Activated naive CD8-positive, alpha-beta T cell treated with anti-CD3 and anti-CD28 coated beads, Interleukin-2, amount 10 ng/mL, durations not matched to agents 7 days and 5 days (primary cell): ENCODE data around the gene NOTCH4. TPM values are rescaled to one million over a fixed set of nuclear protein-coding genes. Genes with fewer than 3 reads are reported as not detected.

ENCODE experiments used
- ATAC-seq: fragments of 150-1000 bp; cut with Tn5 transposase; one replicate; pipeline ENCODE4 v1.10.0; 2021; ENCODE audit warnings: low read depth, moderate library complexity
- POLR2A ChIA-PET: fragments of 350-600 bp; sonication (Branson Sonifier 250); formaldehyde crosslinking; loops from one replicate; lab custom pipeline; 2021; ENCODE audit warnings: antibody characterized with exemption; lab: Charles Lee
- DNase-seq: peaks from one replicate; pipeline ENCODE4 v3.0.0; 2021
- H3K27ac Mint-ChIP-seq: one replicate; pipeline ENCODE4 v1.8.0; 2022; ENCODE audit warnings: mild to moderate bottlenecking, mixed read lengths
- H3K27me3 Mint-ChIP-seq: one replicate; pipeline ENCODE4 v1.8.0; 2022; ENCODE audit warnings: mild to moderate bottlenecking, moderate library complexity, mixed read lengths
- H3K36me3 Mint-ChIP-seq: one replicate; pipeline ENCODE4 v1.8.0; 2021; ENCODE audit warnings: mild to moderate bottlenecking, mixed read lengths
- H3K4me1 Mint-ChIP-seq: one replicate; pipeline ENCODE4 v1.8.0; 2021; ENCODE audit warnings: mixed read lengths
- H3K4me3 Mint-ChIP-seq: one replicate; pipeline ENCODE4 v1.8.0; 2022; ENCODE audit warnings: mild to moderate bottlenecking, moderate library complexity, mixed read lengths
- H3K9me3 Mint-ChIP-seq: one replicate; pipeline ENCODE4 v1.8.0; 2021; ENCODE audit warnings: mixed read lengths
- total RNA-seq, 2 experiments: library from RNA; stranded (reverse); gene quantifications; one replicate each; pipeline ENCODE4 v1.2.3, GENCODE V29; 2021

Gene NOTCH4
- total RNA-seq, 2 experiments from 2014 or later: 0.67 to 0.79 TPM

DNA sequence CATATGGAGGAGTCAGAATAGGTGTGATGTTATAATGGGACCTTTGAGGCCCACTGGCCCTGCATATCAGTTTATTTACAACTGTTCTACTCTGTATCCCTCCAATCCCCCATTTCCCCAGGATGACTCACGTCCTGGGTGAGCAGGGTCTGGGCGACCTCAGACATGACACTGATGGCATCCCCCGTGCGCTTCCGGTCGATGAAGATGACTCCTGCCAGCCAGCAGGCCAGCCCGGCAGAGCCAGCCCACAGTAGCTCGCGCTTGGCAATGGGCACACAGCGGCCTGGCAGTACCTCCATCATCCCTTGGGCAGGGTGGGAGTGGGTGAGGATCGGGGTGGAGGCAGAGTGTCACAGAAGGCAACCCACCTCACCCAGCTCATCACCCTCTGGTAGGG is 53.6 kb downstream of the NOTCH4 start:
- peaks cover 21% of the 10 kb centered on the region for H3K4me1 Mint-ChIP-seq
- POLR2A ChIA-PET: interaction anchor here (1.4 to 1.8 kb wide), 2 partner anchors 20 to 25 kb away, joined by 4 read pairs; partner anchors contain the start of gene PBX2
- ATAC-seq (no peak), DNase-seq (no peak)
- H3K27ac Mint-ChIP-seq: no peak overlapping the region
- no peaks in the 10 kb centered on the region for H3K9me3 Mint-ChIP-seq
- H3K27me3 Mint-ChIP-seq: no peaks in the 10 kb centered on the region
- H3K4me3 Mint-ChIP-seq: no peak overlapping the region
- peaks cover 20% of the 10 kb centered on the region for H3K36me3 Mint-ChIP-seq

DNA sequence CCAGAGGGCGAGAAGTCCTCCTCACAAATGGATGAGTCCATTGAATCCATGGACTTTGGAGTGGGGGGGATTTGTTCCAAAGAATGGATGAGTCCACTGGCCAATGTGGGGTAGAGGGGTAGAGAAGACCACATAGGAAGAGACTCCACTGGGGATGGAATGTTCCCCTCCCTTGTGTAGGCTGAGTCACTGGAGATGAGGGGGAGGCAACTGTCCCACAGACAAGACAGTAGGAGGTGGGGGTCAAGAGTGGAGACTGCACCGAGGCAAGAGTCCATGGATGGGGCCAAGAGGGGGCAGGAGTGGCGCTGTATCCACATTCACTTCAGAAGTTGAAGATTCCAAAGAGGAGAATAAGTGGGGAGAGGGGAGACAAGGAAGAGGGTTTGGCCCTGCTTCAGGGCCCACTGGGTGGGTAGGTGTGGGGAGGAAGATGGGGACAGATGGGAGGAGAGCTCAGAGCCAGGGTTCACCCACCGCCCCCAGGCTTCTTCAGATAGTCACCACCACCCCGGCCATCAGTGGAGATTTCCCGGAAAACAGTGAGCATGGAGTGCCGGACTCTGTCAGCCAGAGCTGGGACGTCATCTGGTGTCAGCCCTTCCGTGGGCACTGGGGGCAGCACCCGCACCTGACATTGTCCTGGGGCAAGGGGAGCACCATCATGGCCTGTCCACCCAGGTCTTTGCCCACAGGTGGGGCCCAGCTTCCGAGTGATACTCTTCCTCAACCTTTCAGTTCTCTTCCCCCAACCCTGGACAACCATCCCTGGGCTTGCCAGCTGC is 54.9 kb downstream of the NOTCH4 start:
- no peaks in the 10 kb centered on the region for H3K9me3 Mint-ChIP-seq
- H3K4me1 Mint-ChIP-seq: peaks cover 15% of the 10 kb centered on the region
- no peaks in the 10 kb centered on the region for H3K27me3 Mint-ChIP-seq
- H3K27ac Mint-ChIP-seq: no peak overlapping the region
- DNase-seq (no peak), ATAC-seq (no peak)
- POLR2A ChIA-PET: interaction anchor here (0.8 to 1.8 kb wide), 2 partner anchors 21 to 23 kb away, joined by 3 to 4 read pairs; partner anchors contain the start of genes GPSM3 and PBX2
- peaks cover 19% of the 10 kb centered on the region for H3K36me3 Mint-ChIP-seq
- H3K4me3 Mint-ChIP-seq: no peak overlapping the region

DNA sequence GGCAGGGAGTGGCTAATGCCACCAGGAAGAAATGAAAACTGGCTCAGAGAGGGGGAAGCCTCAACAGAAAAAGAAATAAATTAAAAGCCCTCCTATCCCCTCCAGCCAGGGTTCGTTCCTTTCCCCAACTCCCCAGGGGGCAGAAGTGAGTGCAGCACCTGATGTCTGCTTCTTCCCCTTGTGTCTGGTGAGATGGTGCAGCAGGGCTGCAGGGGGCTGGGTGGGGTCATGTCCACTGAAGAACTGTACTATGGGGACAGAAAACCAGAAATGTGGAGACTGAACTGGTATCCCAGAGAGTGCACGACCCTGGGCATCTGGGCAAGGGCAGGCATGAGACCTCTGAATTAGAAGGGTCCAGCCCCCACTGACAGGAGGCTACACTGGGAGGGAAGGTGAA is 55.5 kb downstream of the NOTCH4 start:
- no peak overlapping the region for H3K4me3 Mint-ChIP-seq
- H3K4me1 Mint-ChIP-seq: peaks cover 8% of the 10 kb centered on the region
- H3K9me3 Mint-ChIP-seq: no peaks in the 10 kb centered on the region
- no peak for DNase-seq
- H3K27ac Mint-ChIP-seq: no peak overlapping the region
- H3K36me3 Mint-ChIP-seq: peaks cover 19% of the 10 kb centered on the region
- no peak for ATAC-seq
- no peaks in the 10 kb centered on the region for H3K27me3 Mint-ChIP-seq
- POLR2A ChIA-PET: no interaction called here

DNA sequence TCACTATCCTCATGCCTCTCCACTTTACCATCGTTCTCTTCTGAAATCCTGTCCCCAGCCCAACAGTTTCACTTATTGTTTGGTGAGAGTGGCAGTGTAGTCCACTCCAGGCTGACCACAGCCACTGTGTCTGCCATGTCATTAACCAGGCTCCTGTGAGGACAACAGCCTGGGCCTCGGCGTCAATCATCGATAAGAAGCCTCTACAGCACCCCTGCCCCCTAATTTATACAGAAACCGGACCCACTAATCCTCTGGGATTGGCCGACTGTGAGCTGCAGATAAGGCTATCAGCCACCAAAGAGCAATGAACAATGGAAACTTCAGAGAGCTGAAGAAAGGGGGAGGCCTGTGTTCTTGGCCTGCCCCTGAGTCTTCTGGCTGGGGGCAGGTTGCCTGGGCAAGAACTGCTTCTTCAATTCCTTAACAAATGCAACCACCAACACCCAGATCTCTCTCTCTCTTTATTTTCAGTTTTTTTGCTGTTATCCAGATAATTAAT is 56.1 kb downstream of the NOTCH4 start:
- Mint-ChIP-seq H3K4me1 (peaks cover 3% of the 10 kb centered on the region), H3K27ac (no peak overlapping the region), H3K27me3 (no peaks in the 10 kb centered on the region), H3K9me3 (no peaks in the 10 kb centered on the region), H3K36me3 (peaks cover 19% of the 10 kb centered on the region), H3K4me3 (no peak overlapping the region)
- DNase-seq (no peak), ATAC-seq (no peak)
- POLR2A ChIA-PET: no interaction called here

DNA sequence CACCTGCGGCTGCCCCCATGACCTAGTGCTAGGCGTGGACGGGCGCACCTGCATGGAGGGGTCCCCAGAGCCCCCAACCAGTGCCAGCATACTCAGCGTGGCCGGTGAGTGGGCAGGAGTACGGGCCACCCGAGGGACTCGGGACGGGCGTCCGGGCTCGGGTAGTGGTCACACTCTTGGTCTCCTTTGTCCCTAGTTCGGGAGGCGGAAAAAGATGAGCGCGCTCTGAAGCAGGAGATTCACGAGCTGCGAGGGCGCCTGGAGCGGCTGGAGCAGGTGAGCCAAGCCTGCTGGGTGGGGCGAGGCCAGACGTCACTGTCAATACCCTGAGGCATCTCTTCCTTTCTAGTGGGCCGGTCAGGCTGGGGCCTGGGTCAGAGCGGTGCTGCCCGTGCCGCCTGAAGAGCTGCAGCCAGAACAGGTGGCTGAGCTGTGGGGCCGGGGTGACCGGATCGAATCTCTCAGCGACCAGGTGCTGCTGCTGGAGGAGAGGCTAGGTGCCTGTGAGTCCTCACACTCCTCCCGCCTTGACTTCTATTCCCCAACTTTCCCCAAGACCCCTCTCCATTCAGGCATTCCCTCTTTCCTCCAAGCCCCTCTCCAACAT is 56.6 kb downstream of the NOTCH4 start:
- Mint-ChIP-seq H3K9me3 (no peaks in the 10 kb centered on the region), H3K4me1 (no peaks in the 10 kb centered on the region), H3K27me3 (no peaks in the 10 kb centered on the region), H3K36me3 (peaks cover 21% of the 10 kb centered on the region), H3K27ac (no peak overlapping the region), H3K4me3 (no peak overlapping the region)
- DNase-seq (no peak), ATAC-seq (no peak)
- POLR2A ChIA-PET: no interaction called here

DNA sequence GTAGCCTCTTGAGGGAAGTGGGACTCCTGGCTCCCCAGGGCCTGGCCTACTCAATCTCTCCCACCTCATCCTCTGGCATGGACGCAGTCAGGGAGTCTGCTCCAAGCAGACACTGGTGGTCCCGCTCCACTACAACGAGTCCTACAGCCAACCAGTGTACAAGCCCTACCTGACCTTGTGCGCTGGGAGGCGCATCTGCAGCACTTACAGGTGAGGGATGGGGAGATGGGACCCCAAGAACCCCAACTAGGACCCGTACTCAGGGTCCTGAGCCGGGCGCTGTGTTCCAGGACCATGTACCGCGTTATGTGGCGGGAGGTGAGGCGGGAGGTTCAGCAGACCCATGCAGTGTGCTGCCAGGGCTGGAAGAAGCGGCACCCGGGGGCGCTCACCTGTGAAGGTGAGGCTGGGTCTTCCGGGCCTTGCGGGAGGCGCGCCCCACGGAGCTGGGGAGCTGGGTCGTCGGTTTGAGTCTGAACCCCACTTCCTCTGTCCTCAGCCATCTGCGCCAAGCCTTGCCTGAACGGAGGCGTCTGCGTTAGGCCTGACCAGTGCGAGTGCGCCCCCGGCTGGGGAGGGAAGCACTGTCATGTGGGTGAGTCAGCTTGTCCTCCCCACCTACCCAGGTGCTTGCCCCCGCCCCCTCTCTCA is 57.3 kb downstream of the NOTCH4 start:
- POLR2A ChIA-PET: no interaction called here
- H3K27ac Mint-ChIP-seq: peak overlapping the region; percentile 16
- peak; percentile 11 for ATAC-seq
- H3K27me3 Mint-ChIP-seq: no peaks in the 10 kb centered on the region
- peaks cover 24% of the 10 kb centered on the region for H3K36me3 Mint-ChIP-seq
- H3K9me3 Mint-ChIP-seq: no peaks in the 10 kb centered on the region
- no peak overlapping the region for H3K4me3 Mint-ChIP-seq
- no peaks in the 10 kb centered on the region for H3K4me1 Mint-ChIP-seq
- DNase-seq: no peak

DNA sequence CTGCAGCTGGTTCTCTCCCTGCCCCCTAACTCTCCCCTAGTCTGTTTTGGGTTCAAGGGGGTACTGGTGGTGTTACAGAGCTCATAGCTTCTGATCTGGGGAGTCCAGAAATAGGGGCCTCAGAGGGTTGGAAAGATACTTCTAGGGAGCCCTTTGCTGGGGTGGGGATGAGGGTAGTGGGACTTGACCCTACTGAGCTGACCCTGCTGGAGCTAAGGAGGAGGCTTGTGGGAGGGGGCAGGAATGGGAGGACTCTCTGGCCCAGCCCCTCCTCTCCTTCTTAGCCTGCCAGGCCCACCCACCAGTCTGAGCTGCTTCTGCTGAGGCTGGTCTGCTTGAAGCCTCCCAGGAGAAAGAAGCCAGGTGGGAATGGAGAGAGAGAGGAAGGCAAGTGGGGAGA is 59.6 kb downstream of the NOTCH4 start, which contains the start of gene EGFL8:
TSS of gene EGFL8 (plus strand) at position 301 of the 400 bp plus-strand sequence. CDS start 1,571 bp downstream, outside the sequence.
- no peak for DNase-seq
- POLR2A ChIA-PET: no interaction called here
- H3K27ac Mint-ChIP-seq: peak within 1 kb of the TSS; percentile 49
- H3K4me1 Mint-ChIP-seq: no peaks in the 10 kb centered on the region
- no peak within 1 kb of the TSS for H3K4me3 Mint-ChIP-seq
- no peak for ATAC-seq
- H3K36me3 Mint-ChIP-seq: peaks cover 17% of the 10 kb centered on the region
- no peaks in the 10 kb centered on the region for H3K27me3 Mint-ChIP-seq
- H3K9me3 Mint-ChIP-seq: no peaks in the 10 kb centered on the region

DNA sequence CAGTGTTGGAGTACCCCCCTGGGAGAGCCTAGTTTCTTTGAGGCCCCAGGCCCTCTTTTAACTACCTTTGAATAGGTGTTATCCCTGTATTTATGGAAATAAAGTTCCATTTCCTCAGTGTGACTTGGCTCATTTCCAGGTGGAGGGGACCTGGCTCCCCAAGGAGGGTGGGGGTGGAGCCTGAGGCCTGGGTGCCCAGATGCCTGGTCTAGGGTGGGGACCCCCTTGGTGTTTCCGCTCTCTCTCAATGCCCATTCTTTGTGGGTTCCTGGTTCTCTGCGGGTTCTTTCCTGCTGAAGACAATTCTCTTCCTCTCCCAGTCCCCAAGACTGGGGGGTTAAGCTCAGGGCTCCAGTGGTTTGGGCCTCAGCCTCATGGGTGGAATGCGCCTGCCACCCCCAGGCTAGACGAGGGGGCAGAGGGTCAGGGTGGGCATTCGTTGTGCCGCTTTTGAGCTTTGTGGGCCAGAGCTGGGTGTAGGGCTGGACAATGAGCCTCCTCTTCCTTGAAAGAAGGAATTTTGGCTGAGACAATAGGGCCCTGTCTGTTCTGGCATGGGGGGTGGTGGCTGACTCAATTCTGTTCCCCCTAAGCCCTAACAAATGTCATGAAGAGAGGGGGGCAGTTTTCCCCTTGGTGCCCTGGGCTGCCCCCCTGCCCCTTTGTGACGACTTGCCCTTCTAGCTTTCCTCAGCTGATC is 60.2 kb downstream of the NOTCH4 start:
- Mint-ChIP-seq H3K27ac (no peak overlapping the region), H3K4me3 (no peak overlapping the region), H3K36me3 (peaks cover 14% of the 10 kb centered on the region), H3K4me1 (no peaks in the 10 kb centered on the region), H3K27me3 (no peaks in the 10 kb centered on the region), H3K9me3 (no peaks in the 10 kb centered on the region)
- POLR2A ChIA-PET: interaction anchor here (0.6 kb wide), 1 partner anchor 40 kb away, joined by 3 read pairs; no protein-coding TSS in a partner anchor
- DNase-seq (no peak), ATAC-seq (no peak)

DNA sequence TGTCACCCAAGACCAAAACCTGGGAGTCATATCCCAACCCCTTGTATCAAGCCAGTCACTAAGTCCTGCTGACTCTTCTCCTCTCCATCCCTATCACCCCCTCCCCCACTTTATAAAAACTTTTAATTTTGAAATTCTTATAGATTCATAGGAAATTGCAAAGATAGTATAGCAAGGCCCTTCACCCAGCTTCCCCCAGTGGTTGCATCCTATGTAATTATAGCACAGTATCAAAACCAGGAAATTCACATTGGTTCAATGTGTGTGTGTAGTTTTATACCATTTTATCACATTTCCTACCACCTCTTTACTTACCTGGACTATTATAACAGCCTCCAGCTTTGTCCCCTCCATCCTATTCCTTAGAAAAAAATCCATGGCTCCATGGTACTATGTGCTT is 65.8 kb downstream of the NOTCH4 start:
- H3K4me1 Mint-ChIP-seq: peaks cover 13% of the 10 kb centered on the region
- no peak overlapping the region for H3K27ac Mint-ChIP-seq
- no peaks in the 10 kb centered on the region for H3K27me3 Mint-ChIP-seq
- POLR2A ChIA-PET: no interaction called here
- H3K4me3 Mint-ChIP-seq: no peak overlapping the region
- peaks cover 20% of the 10 kb centered on the region for H3K36me3 Mint-ChIP-seq
- H3K9me3 Mint-ChIP-seq: no peaks in the 10 kb centered on the region
- DNase-seq (no peak), ATAC-seq (no peak)

DNA sequence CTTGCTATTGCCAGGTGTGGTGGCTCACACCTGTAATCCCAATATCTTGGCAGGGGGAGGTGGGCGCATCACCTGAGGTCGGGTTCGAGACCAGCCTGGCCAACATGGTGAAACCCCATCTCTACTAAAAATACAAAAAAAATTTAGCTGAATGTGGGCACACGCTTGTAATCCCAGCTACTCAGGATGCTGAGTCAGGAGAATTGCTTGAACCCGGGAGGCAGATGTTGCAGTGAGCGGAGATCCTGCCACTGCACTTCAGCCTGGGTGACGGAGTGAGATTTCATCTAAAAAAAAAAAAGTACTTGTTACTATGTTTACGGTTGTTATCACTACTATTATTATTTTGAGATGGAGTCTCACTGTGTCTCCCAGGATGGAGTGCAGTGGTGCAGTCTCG is 67.0 kb downstream of the NOTCH4 start:
- H3K9me3 Mint-ChIP-seq: no peaks in the 10 kb centered on the region
- H3K27me3 Mint-ChIP-seq: no peaks in the 10 kb centered on the region
- no peak overlapping the region for H3K4me3 Mint-ChIP-seq
- no peak for DNase-seq
- H3K4me1 Mint-ChIP-seq: peaks cover 20% of the 10 kb centered on the region
- H3K27ac Mint-ChIP-seq: no peak overlapping the region
- POLR2A ChIA-PET: no interaction called here
- H3K36me3 Mint-ChIP-seq: peaks cover 15% of the 10 kb centered on the region
- ATAC-seq: no peak

DNA sequence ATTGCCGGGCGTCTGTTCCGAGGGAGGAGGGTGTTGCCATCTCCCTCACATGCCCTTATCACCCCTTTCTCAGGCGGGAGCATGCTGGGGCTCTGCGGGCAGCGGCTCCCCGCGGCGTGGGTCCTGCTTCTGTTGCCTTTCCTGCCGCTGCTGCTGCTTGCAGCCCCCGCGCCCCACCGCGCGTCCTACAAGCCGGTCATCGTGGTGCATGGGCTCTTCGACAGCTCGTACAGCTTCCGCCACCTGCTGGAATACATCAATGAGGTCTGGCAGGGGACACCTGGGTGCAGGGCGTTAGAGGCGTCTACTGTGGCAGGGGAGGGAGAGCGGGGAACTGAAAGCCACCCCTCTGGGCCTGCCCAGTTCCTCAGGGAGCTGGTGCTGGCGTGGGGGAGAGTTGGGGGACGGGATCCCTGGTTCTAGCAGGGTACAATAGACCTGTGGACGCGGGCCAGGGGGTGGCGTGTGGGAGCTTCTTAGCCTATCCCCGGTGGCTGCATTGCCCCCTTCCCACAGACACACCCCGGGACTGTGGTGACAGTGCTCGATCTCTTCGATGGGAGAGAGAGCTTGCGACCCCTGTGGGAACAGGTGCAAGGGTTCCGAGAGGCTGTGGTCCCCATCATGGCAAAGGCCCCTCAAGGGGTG is 69.2 kb downstream of the NOTCH4 start:
- ATAC-seq (peak; percentile 80), DNase-seq (peak; percentile 75)
- POLR2A ChIA-PET: interaction anchor here (0.9 to 1.3 kb wide), 7 partner anchors 23 to 67 kb away, joined by 3 to 9 read pairs (median 4); partner anchors contain the start of genes FKBPL, GPSM3, PBX2 and RNF5
- H3K4me3 Mint-ChIP-seq: peak overlapping the region; percentile 98
- H3K36me3 Mint-ChIP-seq: peaks cover 15% of the 10 kb centered on the region
- no peaks in the 10 kb centered on the region for H3K9me3 Mint-ChIP-seq
- peaks cover 11% of the 10 kb centered on the region for H3K27me3 Mint-ChIP-seq
- H3K4me1 Mint-ChIP-seq: peaks cover 31% of the 10 kb centered on the region
- peak overlapping the region; percentile 94 for H3K27ac Mint-ChIP-seq
